C4-2B (cell line): ENCODE data around the gene PSEN2.

Source experiments
- CTCF ChIP-seq: fragments of 450-650 bp; conservative IDR thresholded peaks from 2 replicates; pipeline ENCODE4 v1.5.1; 2017; ENCODE audit warnings: mild to moderate bottlenecking
- ZFX ChIP-seq: fragments of 450-650 bp; IDR thresholded peaks from 2 replicates; pipeline ENCODE4 v1.6.1; 2017

GRCh38 chr1:226862890-226863289, 7.5 kb upstream of the PSEN2 start:
- TF ChIP-seq CTCF (no peak), ZFX (no peak)
